Retinal pigment epithelial cell (primary cell): ENCODE measurements around the gene KRTAP10-9.
"Not testable (repeated sequence)": the region's sequence is repeated elsewhere in the genome, so short reads cannot be mapped to it uniquely, and the experiment has no call there.

ENCODE experiments used
- DNase-seq: peaks from one replicate; pipeline ENCODE4 v3.0.0-alpha.2; 2010; ENCODE audit warnings: low read depth
- H3K4me3 ChIP-seq: 2 replicates; pipeline ENCODE4 v1.5.1; 2011; ENCODE audit warnings: mild to moderate bottlenecking, low read length, control low read depth, moderate library complexity
- TF ChIP-seq, protein P1 (sequence below): conservative IDR thresholded peaks from 2 replicates; pipeline ENCODE4 v1.5.1; 2011; ENCODE audit warnings: low read depth, low read length, control low read depth, inconsistent platforms

KRTAP10-9 gene

GRCh38 chr21:44618909-44619308 lies 8.0 kb upstream of the KRTAP10-9 start:
- TF ChIP-seq, protein P1, sequence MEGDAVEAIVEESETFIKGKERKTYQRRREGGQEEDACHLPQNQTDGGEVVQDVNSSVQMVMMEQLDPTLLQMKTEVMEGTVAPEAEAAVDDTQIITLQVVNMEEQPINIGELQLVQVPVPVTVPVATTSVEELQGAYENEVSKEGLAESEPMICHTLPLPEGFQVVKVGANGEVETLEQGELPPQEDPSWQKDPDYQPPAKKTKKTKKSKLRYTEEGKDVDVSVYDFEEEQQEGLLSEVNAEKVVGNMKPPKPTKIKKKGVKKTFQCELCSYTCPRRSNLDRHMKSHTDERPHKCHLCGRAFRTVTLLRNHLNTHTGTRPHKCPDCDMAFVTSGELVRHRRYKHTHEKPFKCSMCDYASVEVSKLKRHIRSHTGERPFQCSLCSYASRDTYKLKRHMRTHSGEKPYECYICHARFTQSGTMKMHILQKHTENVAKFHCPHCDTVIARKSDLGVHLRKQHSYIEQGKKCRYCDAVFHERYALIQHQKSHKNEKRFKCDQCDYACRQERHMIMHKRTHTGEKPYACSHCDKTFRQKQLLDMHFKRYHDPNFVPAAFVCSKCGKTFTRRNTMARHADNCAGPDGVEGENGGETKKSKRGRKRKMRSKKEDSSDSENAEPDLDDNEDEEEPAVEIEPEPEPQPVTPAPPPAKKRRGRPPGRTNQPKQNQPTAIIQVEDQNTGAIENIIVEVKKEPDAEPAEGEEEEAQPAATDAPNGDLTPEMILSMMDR: no peak
- H3K4me3 ChIP-seq: no peak overlapping the region

GRCh38 chr21:44619886-44620285 lies 7.0 kb upstream of the KRTAP10-9 start:
- TF ChIP-seq, protein P1: no peak
- H3K4me3 ChIP-seq: no peak overlapping the region
- DNase-seq: no peak

More at GRCh38 chr21:44618909-44619308, 8.0 kb upstream of the KRTAP10-9 start:
- no peak for DNase-seq

DNA sequence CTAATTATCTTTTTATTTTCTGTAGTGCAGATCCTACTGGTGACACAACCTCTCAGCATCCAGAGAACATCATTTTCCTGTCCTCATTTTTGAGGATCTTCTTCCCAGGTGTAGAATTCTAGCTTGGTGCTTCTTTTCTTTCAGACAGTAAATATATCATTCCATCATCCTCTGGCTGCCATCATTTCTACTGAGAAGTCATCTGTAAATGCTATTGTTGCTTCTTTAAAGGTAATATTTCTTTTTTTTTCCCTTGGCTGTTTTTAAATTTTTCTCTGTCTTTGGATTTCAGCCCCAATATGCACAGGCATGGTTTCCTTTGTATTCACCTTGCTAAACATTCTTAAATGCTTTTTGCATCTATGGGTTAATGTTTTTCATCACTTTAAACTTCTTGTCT lies 3.3 kb upstream of the KRTAP10-9 start:
- no peak for DNase-seq
- TF ChIP-seq, protein P1: no peak
- no peak overlapping the region for H3K4me3 ChIP-seq

- TF ChIP-seq, protein P1: no peak
Observed at GRCh38 chr21:44625756-44626155, 1.1 kb upstream of the KRTAP10-9 start.

DNA sequence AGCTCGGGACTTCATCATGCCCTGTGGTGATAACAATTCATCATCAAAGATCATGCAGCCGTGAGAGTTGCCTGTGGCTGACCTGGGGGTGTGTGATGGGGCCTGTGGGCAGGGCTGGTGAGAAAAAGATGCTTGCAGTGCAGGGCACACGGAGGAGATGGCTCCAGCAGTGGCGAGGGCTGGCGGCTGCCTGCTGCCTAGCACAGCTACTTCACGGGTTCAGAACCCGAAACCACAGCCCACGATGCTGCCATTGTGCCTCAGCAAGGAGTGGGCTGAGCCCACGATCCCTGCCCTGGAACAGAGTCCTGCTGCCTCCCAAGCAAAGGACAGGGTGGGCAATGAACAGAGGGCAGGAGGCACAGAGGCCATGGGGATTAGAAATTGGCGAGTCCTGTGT lies 631 bp upstream of the KRTAP10-9 start:
- H3K4me3 ChIP-seq: no peak overlapping the region
- DNase-seq: no peak
- TF ChIP-seq, protein P1: no peak

More at GRCh38 chr21:44625756-44626155, 1.1 kb upstream of the KRTAP10-9 start:
- H3K4me3 ChIP-seq: no peak overlapping the region
- no peak for DNase-seq

- DNase-seq, H3K4me3 ChIP-seq: not testable (repeated sequence)
Observed at GRCh38 chr21:44627181-44627822, 409 bp downstream of the KRTAP10-9 start.

DNA sequence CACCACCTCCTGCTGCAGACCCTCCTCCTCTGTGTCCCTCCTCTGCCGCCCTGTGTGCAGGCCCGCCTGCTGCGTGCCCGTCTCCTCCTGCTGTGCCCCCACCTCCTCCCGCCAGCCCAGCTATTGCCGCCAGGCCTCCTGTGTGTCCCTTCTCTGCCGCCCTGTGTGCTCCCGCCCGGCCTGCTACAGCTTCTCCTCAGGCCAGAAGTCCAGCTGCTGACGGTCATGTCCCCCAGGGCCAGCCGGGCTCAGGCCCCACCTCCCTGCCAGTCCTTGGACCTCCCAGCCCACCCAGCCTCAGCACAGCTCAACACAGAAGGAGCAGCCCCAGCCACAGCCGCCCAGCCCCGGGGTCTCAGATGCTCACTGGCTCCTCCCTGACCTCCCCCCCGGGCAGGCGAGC lies 939 bp downstream of the KRTAP10-9 start:
- DNase-seq, H3K4me3 ChIP-seq: not testable (repeated sequence)

DNA sequence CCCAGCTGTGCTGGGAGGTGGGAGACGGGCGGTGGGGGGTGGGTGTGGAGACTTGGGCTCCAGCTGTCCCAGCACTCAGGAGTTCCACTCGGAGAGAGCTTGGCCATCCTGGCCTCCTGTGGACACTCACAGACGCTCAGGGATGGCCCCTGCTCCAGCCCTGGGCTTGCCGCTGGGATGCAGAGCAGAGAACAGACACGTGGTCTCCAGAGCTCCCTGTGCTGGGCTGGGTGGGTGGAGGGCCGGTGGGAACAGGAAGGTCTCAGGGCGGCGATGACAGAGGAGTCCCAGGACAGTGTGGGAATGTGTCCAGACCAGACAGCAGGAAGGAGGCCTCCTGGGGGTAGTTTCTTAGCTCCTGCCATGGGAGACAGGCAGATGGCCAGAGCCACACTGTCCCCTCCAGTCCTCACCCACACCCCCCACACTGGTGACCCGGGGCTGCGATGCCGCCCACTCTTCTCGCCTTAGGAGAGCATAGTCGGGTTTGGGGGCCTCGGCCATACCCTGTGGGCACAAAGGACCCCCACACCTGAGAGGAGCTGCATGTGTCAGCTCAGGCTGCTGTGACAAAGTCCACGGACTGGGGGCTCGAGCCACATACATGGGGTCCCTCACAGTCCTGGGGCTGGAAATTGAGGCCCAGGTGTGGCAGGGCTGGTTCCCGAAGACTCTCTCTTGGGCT lies 2.0 kb downstream of the KRTAP10-9 start:
- TF ChIP-seq, protein P1: no peak
- no peak overlapping the region for H3K4me3 ChIP-seq
- DNase-seq: no peak
